Mucosa of descending colon (tissue), 3 donors: Measurements from ENCODE around the gene CERS6. TPM values are rescaled to one million over a fixed set of nuclear protein-coding genes. Genes with fewer than 3 reads are reported as not detected.
A peak's percentile ranks its signal among the peaks of the same experiment; 100 is the strongest.

Experiments
- ATAC-seq: fragments of 200-7000 bp; cut with Tn5 transposase; one replicate; pipeline ENCODE4 v1.9.1; 2020; ENCODE audit warnings: mild to moderate bottlenecking, moderate library complexity
- DNase-seq, 3 donors: peaks; one replicate each; pipeline ENCODE4 v3.0.0-alpha.2; 2020
- H3K36me3 ChIP-seq: fragments of 200-600 bp; one replicate; pipeline ENCODE4 v1.8.0; 2021; ENCODE audit warnings: low read depth, mild to moderate bottlenecking
- H3K4me1 ChIP-seq: fragments of 200-600 bp; one replicate; pipeline ENCODE4 v1.8.0; 2021; ENCODE audit warnings: low read depth, mild to moderate bottlenecking
- H3K4me3 ChIP-seq: fragments of 200-600 bp; one replicate; pipeline ENCODE4 v1.8.0; 2021; ENCODE audit warnings: mild to moderate bottlenecking
- H3K9me3 ChIP-seq: fragments of 200-600 bp; one replicate; pipeline ENCODE4 v1.8.0; 2021; ENCODE audit warnings: mild to moderate bottlenecking
- intact Hi-C, 2 donors: fragments of 100-400 bp; cut with DNase I in 1 of 2; cut with micrococcal nuclease in 1 of 2; formaldehyde crosslinking; loops; one replicate each; pipeline versions ENCODE4 v1.11.0 to v1.11.1; 2022; cut with DNase I, micrococcal nuclease
- total RNA-seq, 3 donors: library from RNA; stranded (reverse); fragmentation: NEBNext Ultra II Directional in 2 of 3; extraction: Animal tissue kit (Norgen Biotek cat#: 25700) in 2 of 3; gene quantifications; one replicate each; pipeline versions ENCODE4 v1.2.1 to v1.2.4, GENCODE V29; 2021 to 2023
- TF ChIP-seq, protein P1 (sequence below): fragments of 200-600 bp; IDR thresholded peaks from one replicate; pipeline ENCODE4 v1.8.0; 2022; ENCODE audit warnings: antibody characterized with exemption, mild to moderate bottlenecking
- donor health status: DM: no; HTN: no; CAD: no; lungs with moderate emphysema.
- donor health status: DM: no; HTN: no; CAD: no.
- donor health status: DM: no; HTN: yes; CAD: no.

CERS6 gene
- total RNA-seq, 3 donors from 2014 or later = 27.4 to 67.2 (median 65.0) TPM

DNA sequence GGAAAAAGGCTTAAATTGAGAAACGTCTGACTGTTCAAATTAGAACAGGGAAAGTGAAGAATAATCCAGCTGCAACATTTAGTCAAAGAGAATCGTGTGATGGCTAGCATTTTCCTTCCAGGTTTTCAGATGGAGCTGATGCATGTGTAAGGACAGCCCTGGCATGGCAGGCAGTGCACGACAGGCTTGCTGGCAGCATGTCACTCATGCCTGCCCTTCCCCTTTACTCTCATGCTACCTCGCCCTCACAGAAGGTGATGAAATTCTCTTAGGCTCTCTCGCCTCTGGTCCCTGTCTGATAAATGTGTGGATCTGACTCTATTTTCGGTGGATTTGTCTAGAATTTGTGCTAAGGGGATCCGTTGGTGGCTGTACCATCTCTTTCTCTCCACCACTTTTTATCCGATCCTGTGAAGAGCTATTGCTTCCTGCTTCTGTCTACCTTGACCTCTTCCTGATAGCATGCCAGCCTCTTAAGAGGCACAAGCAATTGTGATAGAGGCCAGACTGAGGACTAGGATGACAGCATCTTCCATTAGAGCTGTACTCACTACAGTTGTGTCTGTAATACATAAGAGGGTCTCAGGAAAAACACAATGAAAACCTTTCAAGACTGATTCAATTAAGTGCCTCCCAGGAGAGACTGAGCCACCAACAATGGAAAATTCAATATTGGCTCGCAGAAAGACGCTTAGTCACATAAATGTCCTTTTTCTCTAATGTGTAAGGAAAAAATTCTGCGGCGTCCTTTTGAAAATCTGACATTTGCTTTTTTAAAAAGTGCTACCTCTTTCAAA, 280.8 kb downstream of the CERS6 start:
- no peak for DNase-seq
- ATAC-seq = peak; percentile 31
- H3K4me1 ChIP-seq = no peaks in the 10 kb centered on the region
- intact Hi-C loops = no loop called here
- H3K36me3 ChIP-seq = no peaks in the 10 kb centered on the region
- H3K4me3 ChIP-seq = no peak overlapping the region
- TF ChIP-seq, protein P1, sequence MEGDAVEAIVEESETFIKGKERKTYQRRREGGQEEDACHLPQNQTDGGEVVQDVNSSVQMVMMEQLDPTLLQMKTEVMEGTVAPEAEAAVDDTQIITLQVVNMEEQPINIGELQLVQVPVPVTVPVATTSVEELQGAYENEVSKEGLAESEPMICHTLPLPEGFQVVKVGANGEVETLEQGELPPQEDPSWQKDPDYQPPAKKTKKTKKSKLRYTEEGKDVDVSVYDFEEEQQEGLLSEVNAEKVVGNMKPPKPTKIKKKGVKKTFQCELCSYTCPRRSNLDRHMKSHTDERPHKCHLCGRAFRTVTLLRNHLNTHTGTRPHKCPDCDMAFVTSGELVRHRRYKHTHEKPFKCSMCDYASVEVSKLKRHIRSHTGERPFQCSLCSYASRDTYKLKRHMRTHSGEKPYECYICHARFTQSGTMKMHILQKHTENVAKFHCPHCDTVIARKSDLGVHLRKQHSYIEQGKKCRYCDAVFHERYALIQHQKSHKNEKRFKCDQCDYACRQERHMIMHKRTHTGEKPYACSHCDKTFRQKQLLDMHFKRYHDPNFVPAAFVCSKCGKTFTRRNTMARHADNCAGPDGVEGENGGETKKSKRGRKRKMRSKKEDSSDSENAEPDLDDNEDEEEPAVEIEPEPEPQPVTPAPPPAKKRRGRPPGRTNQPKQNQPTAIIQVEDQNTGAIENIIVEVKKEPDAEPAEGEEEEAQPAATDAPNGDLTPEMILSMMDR = no peak
- no peaks in the 10 kb centered on the region for H3K9me3 ChIP-seq

DNA sequence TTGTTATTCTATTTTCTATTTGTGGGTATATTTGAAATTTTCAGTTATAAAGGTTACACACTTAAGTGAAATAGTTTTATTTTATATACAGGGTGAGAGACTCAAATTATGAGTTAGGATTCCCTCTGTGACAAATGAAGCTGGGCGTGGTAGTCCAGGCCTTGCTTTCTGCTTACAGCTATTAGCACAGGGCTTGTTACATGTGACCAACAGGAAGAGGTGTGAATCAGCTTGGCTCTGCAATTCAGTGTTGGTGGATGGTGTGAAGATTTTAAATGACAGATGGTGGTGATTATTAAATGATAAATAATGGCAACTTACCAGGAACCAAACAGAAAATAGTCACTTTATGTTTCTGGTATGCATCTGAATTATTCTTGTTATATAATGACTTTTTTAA, 282.0 kb downstream of the CERS6 start:
- Histone ChIP-seq H3K4me1 (no peaks in the 10 kb centered on the region), H3K9me3 (no peaks in the 10 kb centered on the region), H3K36me3 (no peaks in the 10 kb centered on the region), H3K4me3 (no peak overlapping the region)
- ATAC-seq (peak; percentile 82), DNase-seq (peak in 1 of 3 donors; percentile 32)
- intact Hi-C loops = no loop called here
- TF ChIP-seq, protein P1 = no peak

DNA sequence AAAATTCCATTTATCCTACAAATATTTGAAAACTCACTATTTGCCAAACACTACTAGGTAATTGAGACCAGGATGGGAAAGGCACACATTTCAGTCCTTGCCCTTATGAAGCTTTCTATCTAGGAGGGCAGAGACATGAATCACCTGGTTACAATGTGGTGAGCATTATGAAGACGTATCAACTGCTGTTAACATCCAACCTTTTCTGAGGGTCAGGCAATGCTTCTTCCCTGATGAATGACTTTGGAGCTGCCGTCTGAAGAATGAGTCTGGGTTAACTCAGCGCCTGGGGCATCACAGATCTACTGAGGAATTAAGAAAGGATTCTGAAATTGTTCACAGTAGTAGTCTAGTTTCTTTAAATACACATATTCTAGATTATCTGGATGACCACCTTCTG, 284.3 kb downstream of the CERS6 start:
- ATAC-seq (no peak), DNase-seq (no peak)
- Histone ChIP-seq H3K4me3 (no peak overlapping the region), H3K9me3 (no peaks in the 10 kb centered on the region), H3K36me3 (no peaks in the 10 kb centered on the region), H3K4me1 (no peaks in the 10 kb centered on the region)
- TF ChIP-seq, protein P1 = no peak
- intact Hi-C loops = no loop called here

DNA sequence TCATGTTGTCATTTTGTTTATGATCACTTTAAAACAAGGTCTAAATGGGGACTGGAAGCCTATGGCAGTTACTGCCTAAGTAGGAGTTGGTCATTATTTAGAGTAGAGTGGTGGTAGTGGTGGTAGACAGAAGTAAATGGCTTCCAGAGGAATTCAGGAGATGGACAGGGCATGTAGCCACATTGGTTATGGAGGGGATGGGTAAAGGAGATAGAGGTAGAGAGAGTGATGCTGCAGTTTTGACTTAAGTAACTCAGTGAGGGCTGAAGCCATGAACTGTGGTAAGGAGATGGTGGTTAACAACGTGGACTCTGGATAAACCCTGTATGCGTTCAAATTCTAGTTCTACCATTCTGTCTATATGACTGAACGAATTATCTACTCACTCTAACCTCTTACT, 284.7 kb downstream of the CERS6 start:
- no peaks in the 10 kb centered on the region for H3K4me1 ChIP-seq
- ATAC-seq = no peak
- TF ChIP-seq, protein P1 = no peak
- no peaks in the 10 kb centered on the region for H3K36me3 ChIP-seq
- no peak overlapping the region for H3K4me3 ChIP-seq
- H3K9me3 ChIP-seq = no peaks in the 10 kb centered on the region
- intact Hi-C loops = no loop called here
- DNase-seq = no peak

DNA sequence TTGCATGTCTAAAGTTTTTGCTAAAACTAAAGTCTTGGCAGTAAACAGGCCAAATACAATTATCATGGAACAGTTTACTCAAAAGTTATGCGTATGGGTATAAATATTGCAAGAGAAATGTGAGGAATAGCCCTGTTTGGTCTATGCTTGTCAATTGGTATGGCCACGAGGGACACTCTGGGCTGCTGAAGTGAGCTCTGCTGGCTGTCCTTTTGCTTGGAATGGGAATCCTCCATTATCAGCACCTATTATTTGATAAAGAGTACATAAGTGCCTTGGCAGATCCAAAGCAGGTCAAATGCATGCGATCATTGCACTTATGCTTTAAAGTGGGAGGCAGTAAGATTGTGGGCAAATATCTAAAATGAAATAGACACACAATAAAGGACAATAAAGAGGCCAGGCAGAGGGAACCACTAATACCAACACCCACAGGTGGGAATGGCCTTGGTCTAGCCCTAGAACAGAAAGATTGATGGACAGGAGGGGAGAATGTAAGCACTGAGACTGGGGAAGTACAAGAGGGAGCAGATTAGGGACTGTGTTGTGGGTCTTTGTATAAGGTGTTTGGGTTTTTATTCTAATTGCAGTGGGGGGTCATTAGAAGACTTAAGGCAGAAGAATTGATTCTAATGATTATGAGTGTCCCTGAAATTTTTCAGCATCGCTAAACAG, 286.3 kb downstream of the CERS6 start:
- Histone ChIP-seq H3K4me3 (no peak overlapping the region), H3K9me3 (no peaks in the 10 kb centered on the region), H3K36me3 (no peaks in the 10 kb centered on the region), H3K4me1 (no peaks in the 10 kb centered on the region)
- DNase-seq = no peak
- intact Hi-C loops = no loop called here
- TF ChIP-seq, protein P1 = no peak
- no peak for ATAC-seq
